Loucy (cell line): ENCODE results near the gene UBL4B.

Experiments
- H2AFZ ChIP-seq: fragments of 200-600 bp; sonication (generic); 2 replicates; pipeline ENCODE4 v1.6.0; 2016; ENCODE audit warnings: antibody characterized with exemption, mild to moderate bottlenecking, low read length, moderate library complexity
- H3F3A ChIP-seq: fragments of 200-600 bp; 2 replicates; pipeline ENCODE4 v1.6.0; 2016; ENCODE audit warnings: antibody characterized with exemption, low read depth, mild to moderate bottlenecking
- H3K27me3 ChIP-seq: fragments of 200-600 bp; sonication (generic); 2 replicates; pipeline ENCODE4 v1.6.1; 2014; ENCODE audit warnings: low read length, mild to moderate bottlenecking; ENCODE audit not compliant: insufficient read depth, poor library complexity, severe bottlenecking
- H3K36me3 ChIP-seq: fragments of 200-600 bp; sonication (generic); 2 replicates; pipeline ENCODE4 v1.6.1; 2016; ENCODE audit warnings: low read length; ENCODE audit not compliant: insufficient read depth
- H3K4me1 ChIP-seq: fragments of 200-600 bp; sonication (generic); 2 replicates; pipeline ENCODE4 v1.5.1; 2014; ENCODE audit warnings: low read length, mild to moderate bottlenecking; ENCODE audit not compliant: insufficient read depth, poor library complexity, severe bottlenecking
- H3K4me2 ChIP-seq: fragments of 200-600 bp; sonication (generic); 2 replicates; pipeline ENCODE4 v1.6.0; 2014; ENCODE audit warnings: antibody characterized with exemption, low read length, low read depth, mild to moderate bottlenecking; ENCODE audit not compliant: poor library complexity, severe bottlenecking
- H3K4me3 ChIP-seq: fragments of 200-600 bp; sonication (generic); 2 replicates; pipeline ENCODE4 v1.5.1; 2014; ENCODE audit warnings: low read length, mild to moderate bottlenecking, mixed read lengths; ENCODE audit not compliant: poor library complexity, severe bottlenecking
- H3K79me2 ChIP-seq: fragments of 200-600 bp; sonication (generic); 2 replicates; pipeline ENCODE4 v1.6.1; 2014; ENCODE audit warnings: low read length; ENCODE audit not compliant: insufficient read depth
- H3K9ac ChIP-seq: fragments of 200-600 bp; sonication (generic); 2 replicates; pipeline ENCODE4 v1.6.0; 2014; ENCODE audit warnings: mild to moderate bottlenecking, low read depth, low read length, moderate library complexity; ENCODE audit not compliant: poor library complexity, severe bottlenecking
- H3K9me2 ChIP-seq: fragments of 200-600 bp; sonication (generic); replicated peaks from 2 replicates; pipeline ENCODE4 v1.6.1; 2016; ENCODE audit warnings: low read depth, low read length, mixed read lengths
- H3K9me3 ChIP-seq: fragments of 200-600 bp; sonication (generic); 2 replicates; pipeline ENCODE4 v1.6.1; 2014; ENCODE audit warnings: mild to moderate bottlenecking, antibody characterized with exemption, low read length, low read depth; ENCODE audit not compliant: insufficient read depth
- H4K20me1 ChIP-seq: fragments of 200-600 bp; sonication (generic); 2 replicates; pipeline ENCODE4 v1.6.0; 2014; ENCODE audit warnings: antibody characterized with exemption, low read length, mild to moderate bottlenecking; ENCODE audit not compliant: insufficient read depth, poor library complexity, severe bottlenecking
- CTCF ChIP-seq: fragments of 200-600 bp; sonication (generic); conservative IDR thresholded peaks from 2 replicates; pipeline ENCODE4 v1.5.1; 2014; ENCODE audit warnings: mild to moderate bottlenecking, antibody characterized with exemption, low read length
- EZH2phosphoT487 ChIP-seq: fragments of 200-600 bp; IDR thresholded peaks from 2 replicates; pipeline ENCODE4 v1.6.1; 2018; ENCODE audit warnings: antibody characterized with exemption, mild to moderate bottlenecking, moderate library complexity, borderline replicate concordance

The UBL4B gene

DNA sequence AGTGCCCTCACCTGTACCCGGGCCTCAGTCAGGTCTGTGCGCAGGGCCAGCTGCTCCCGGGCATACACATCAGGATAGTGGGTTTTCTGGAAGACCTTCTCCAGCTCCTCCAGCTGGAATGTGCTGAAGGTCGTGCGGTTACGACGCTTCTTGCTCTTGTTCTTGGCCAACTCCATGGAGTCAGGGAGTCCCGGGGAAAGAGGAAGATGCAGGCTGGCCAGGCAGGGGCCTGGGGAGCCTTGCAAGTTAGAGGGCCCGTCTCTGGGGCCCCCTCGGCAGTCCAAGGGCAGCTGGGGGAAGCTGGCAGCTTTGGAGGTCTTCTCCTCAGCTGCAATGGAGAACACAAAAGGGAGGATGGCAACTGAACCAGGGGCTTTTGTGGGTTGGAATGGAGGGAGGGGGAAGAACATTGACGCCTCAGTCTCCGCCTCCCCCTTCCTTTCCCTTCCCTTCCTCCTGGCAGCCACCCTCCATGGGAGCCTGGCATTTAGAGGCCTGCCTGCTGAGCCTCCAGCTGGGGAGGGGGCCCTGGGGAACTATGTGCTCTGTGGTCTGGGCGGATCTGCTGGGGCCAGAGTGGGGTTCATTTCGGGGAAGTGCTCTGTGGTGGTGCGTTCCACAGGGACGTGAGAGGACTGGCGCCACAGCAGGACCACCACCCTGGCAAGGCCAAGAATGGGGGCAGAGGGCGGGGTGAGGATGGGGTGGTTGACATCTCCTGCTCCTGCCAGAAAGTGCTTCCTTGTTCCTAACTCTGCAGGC lies 47.5 kb upstream of the UBL4B start:
- H3K36me3 ChIP-seq, result no peaks in the 10 kb centered on the region
- no peaks in the 10 kb centered on the region for H3K4me1 ChIP-seq
- TF ChIP-seq EZH2phosphoT487 (no peak), CTCF (no peak)
- H2AFZ ChIP-seq, result no peak overlapping the region
- H3K9me2 ChIP-seq, result no peaks in the 10 kb centered on the region
- no peak overlapping the region for H3K4me3 ChIP-seq
- H3K27me3 ChIP-seq, result no peaks in the 10 kb centered on the region
- no peaks in the 10 kb centered on the region for H4K20me1 ChIP-seq
- H3F3A ChIP-seq, result no peaks in the 10 kb centered on the region
- no peaks in the 10 kb centered on the region for H3K79me2 ChIP-seq
- no peak overlapping the region for H3K9ac ChIP-seq
- no peaks in the 10 kb centered on the region for H3K9me3 ChIP-seq
- H3K4me2 ChIP-seq, result no peak overlapping the region

GRCh38 chr1:110065841-110066240 lies 46.4 kb upstream of the UBL4B start:
- Histone ChIP-seq H4K20me1 (no peaks in the 10 kb centered on the region), H3K4me2 (no peak overlapping the region), H3K4me3 (no peak overlapping the region), H3K27me3 (no peaks in the 10 kb centered on the region), H3K79me2 (no peaks in the 10 kb centered on the region), H2AFZ (no peak overlapping the region), H3K4me1 (no peaks in the 10 kb centered on the region), H3K9me2 (no peaks in the 10 kb centered on the region), H3K9ac (no peak overlapping the region), H3F3A (no peaks in the 10 kb centered on the region), H3K36me3 (no peaks in the 10 kb centered on the region), H3K9me3 (no peaks in the 10 kb centered on the region)
- TF ChIP-seq CTCF, result no peak
- TF ChIP-seq EZH2phosphoT487, result no peak

- no peaks in the 10 kb centered on the region for H4K20me1 ChIP-seq
- no peak overlapping the region for H3K4me3 ChIP-seq
- no peaks in the 10 kb centered on the region for H3K9me2 ChIP-seq
- H3K27me3 ChIP-seq, result no peaks in the 10 kb centered on the region
- H3K4me2 ChIP-seq, result no peak overlapping the region
- no peaks in the 10 kb centered on the region for H3K9me3 ChIP-seq
- H3K4me1 ChIP-seq, result no peaks in the 10 kb centered on the region
- no peak overlapping the region for H2AFZ ChIP-seq
- no peak overlapping the region for H3K9ac ChIP-seq
- TF ChIP-seq EZH2phosphoT487 (no peak), CTCF (no peak)
- no peaks in the 10 kb centered on the region for H3K79me2 ChIP-seq
- H3F3A ChIP-seq, result no peaks in the 10 kb centered on the region
- no peaks in the 10 kb centered on the region for H3K36me3 ChIP-seq
These were observed 44.8 kb upstream of the UBL4B start for GRCh38 chr1:110067479-110067892.
